Keratinocyte (primary cell): ENCODE results near the gene PHF14. TPM values are rescaled to one million over a fixed set of nuclear protein-coding genes. Genes with fewer than 3 reads are reported as not detected.

Experiments used
- DNase-seq: peaks from one replicate; pipeline ENCODE4 v3.0.0-alpha.2; 2011; ENCODE audit warnings: low read depth, missing footprints, low spot score
- FAIRE-seq: peaks from 2 replicates; lab custom pipeline; 2011; peaks lifted over from hg19 to GRCh38; lab: Jason Lieb, UNC
- H2AFZ ChIP-seq: 2 replicates; pipeline ENCODE4 v1.6.0; 2012; ENCODE audit warnings: low read length, control low read depth, inconsistent platforms; ENCODE audit not compliant: control insufficient read depth
- H3K27ac ChIP-seq: 2 replicates; pipeline ENCODE4 v1.5.1; 2011; ENCODE audit warnings: low read length; ENCODE audit not compliant: control insufficient read depth, insufficient read depth
- H3K27me3 ChIP-seq: 3 replicates; pipeline ENCODE4 v1.6.0; 2011; ENCODE audit warnings: low read length; ENCODE audit not compliant: control insufficient read depth, insufficient read depth; ENCODE audit errors: extremely low read depth
- H3K36me3 ChIP-seq, 2 experiments: 2 replicates in 1 of 2; 3 replicates in 1 of 2; pipeline ENCODE4 v1.5.1; 2011; ENCODE audit warnings: low read length in 2 of 2, mild to moderate bottlenecking in 1 of 2; ENCODE audit not compliant: control insufficient read depth in 2 of 2, insufficient read depth in 2 of 2; ENCODE audit errors: extremely low read depth in 1 of 2
- H3K4me1 ChIP-seq: 3 replicates; pipeline ENCODE4 v1.5.1; 2011; ENCODE audit warnings: low read length; ENCODE audit not compliant: control insufficient read depth, insufficient read depth; ENCODE audit errors: extremely low read depth
- H3K4me2 ChIP-seq: 3 replicates; pipeline ENCODE4 v1.6.0; 2011; ENCODE audit warnings: low read depth, low read length; ENCODE audit not compliant: control insufficient read depth, insufficient read depth; ENCODE audit errors: extremely low read depth
- H3K4me3 ChIP-seq, 3 experiments: fragments of 200-600 bp in 1 of 3; sonication (generic) in 1 of 3; 2 replicates in 2 of 3; 3 replicates in 1 of 3; pipeline ENCODE4 v1.5.1; 2011 to 2016; ENCODE audit warnings: low read length in 3 of 3, mild to moderate bottlenecking in 3 of 3, control low read depth in 2 of 3, inconsistent platforms in 1 of 3, low read depth in 1 of 3, mixed read lengths in 1 of 3, mixed run types in 1 of 3, moderate library complexity in 1 of 3; ENCODE audit not compliant: control insufficient read depth in 2 of 3, insufficient read depth in 2 of 3; ENCODE audit errors: extremely low read depth in 1 of 3
- H3K79me2 ChIP-seq: 2 replicates; pipeline ENCODE4 v1.6.0; 2012; ENCODE audit warnings: low read length; ENCODE audit not compliant: control insufficient read depth, insufficient read depth
- H3K9ac ChIP-seq: 3 replicates; pipeline ENCODE4 v1.6.0; 2011; ENCODE audit warnings: low read length; ENCODE audit not compliant: control insufficient read depth, insufficient read depth; ENCODE audit errors: extremely low read depth
- H3K9me1 ChIP-seq: 3 replicates; pipeline ENCODE4 v1.6.0; 2011; ENCODE audit warnings: low read length; ENCODE audit not compliant: control insufficient read depth, insufficient read depth; ENCODE audit errors: extremely low read depth
- H3K9me3 ChIP-seq: 2 replicates; pipeline ENCODE4 v1.5.1; 2012; ENCODE audit warnings: low read depth, low read length; ENCODE audit not compliant: control insufficient read depth
- H4K20me1 ChIP-seq: 3 replicates; pipeline ENCODE4 v1.6.0; 2011; ENCODE audit warnings: low read length; ENCODE audit not compliant: control insufficient read depth, insufficient read depth; ENCODE audit errors: extremely low read depth
- CTCF ChIP-seq, 3 experiments: IDR thresholded peaks in 1 of 3; conservative IDR thresholded peaks in 1 of 3; optimal IDR thresholded peaks in 1 of 3; 2 replicates in 2 of 3; 3 replicates in 1 of 3; pipeline versions ENCODE3 to v1.5.1; 2011; ENCODE audit warnings: low read length in 3 of 3, mild to moderate bottlenecking in 3 of 3, moderate library complexity in 2 of 3, control low read depth in 1 of 3, inconsistent platforms in 1 of 3; ENCODE audit not compliant: insufficient read depth in 2 of 3; ENCODE audit errors: extremely low read depth in 1 of 3
- EZH2 ChIP-seq: IDR thresholded peaks from one replicate; pipeline ENCODE4 v1.6.1; 2012; ENCODE audit warnings: inconsistent platforms, mild to moderate bottlenecking, low read length, moderate library complexity
- dilution Hi-C: fragments of 300-500 bp; cut with MboI; formaldehyde crosslinking; loops from one replicate; pipeline ENCODE4 v1.7.0; 2020; ENCODE audit warnings: low sequenced_read_pairs; ENCODE audit not compliant: extremely low pct_ligation_motif_present
- polyA plus RNA-seq, 5 experiments: library from polyadenylated mRNA; depleted of rRNA in 3 of 5; stranded (reverse) in 3 of 5; stranded (forward) in 1 of 5; unstranded in 1 of 5; fragments of >200 nt; gene quantifications; 1 replicate in 1 of 5; 2 replicates in 3 of 5; 3 replicates in 1 of 5; pipeline versions ENCODE4 v1.2.1 to v1.2.3, GENCODE V29; 2011 to 2012; ENCODE audit warnings: missing spikeins in 2 of 5, low read depth in 1 of 5, low replicate concordance in 1 of 5

The PHF14 gene
- polyA plus RNA-seq, 1 donor (not counting 4 experiments of a cell fraction or from before 2014, with no cell fraction given), result 16.9 TPM

- Histone ChIP-seq H3K4me3 (no peak overlapping the region), H3K27ac (no peak overlapping the region), H3K27me3 (no peaks in the 10 kb centered on the region), H3K79me2 (no peaks in the 10 kb centered on the region), H3K9ac (no peak overlapping the region), H2AFZ (no peak overlapping the region), H3K9me3 (no peaks in the 10 kb centered on the region), H4K20me1 (no peaks in the 10 kb centered on the region), H3K9me1 (no peaks in the 10 kb centered on the region), H3K4me2 (no peak overlapping the region), H3K4me1 (no peaks in the 10 kb centered on the region), H3K36me3 (no peaks in the 10 kb centered on the region)
- dilution Hi-C loops, result no loop called here
- no peak for TF ChIP-seq EZH2
- TF ChIP-seq CTCF (optimal IDR thresholded peaks at IDR 0.05 in 1 of 3, IDR thresholded peaks at IDR 0.05 in 1 of 3, conservative IDR thresholded peaks at IDR 0.05 in 1 of 3; ENCODE audit: extremely low read depth in 1 of 3, insufficient read depth in 2 of 3, low read length in 3 of 3), result no peak
- FAIRE-seq (no peak), DNase-seq (no peak)
These were observed 244.3 kb downstream of the PHF14 start for GRCh38 chr7:11217848-11218565.
